ENCODE data around the gene TRIM8.

DNA sequence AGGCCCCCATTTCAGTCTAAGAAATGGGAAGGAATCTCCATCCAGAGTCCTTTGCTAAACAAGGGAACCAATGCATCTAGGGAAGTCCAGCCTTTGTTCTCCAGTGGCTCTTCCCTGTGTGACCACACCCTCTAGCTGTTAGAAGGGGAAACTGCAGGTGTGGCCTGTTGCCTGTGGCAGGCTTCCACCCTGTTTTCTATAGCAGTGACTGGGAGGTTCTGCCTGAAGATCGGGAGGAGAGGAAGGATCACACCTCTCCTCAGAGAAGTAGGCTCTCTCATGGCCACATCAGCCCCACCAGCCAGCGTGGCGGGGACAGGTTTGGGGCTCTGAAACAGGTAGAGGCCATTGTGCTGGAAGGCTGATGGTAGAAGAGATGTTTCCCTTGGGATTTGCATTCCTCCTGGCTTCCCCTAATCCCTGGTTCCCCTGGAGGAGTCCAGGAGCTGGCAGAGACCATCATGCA lies 47.7 kb upstream of the TRIM8 start:
- TF ChIP-seq, protein P1, sequence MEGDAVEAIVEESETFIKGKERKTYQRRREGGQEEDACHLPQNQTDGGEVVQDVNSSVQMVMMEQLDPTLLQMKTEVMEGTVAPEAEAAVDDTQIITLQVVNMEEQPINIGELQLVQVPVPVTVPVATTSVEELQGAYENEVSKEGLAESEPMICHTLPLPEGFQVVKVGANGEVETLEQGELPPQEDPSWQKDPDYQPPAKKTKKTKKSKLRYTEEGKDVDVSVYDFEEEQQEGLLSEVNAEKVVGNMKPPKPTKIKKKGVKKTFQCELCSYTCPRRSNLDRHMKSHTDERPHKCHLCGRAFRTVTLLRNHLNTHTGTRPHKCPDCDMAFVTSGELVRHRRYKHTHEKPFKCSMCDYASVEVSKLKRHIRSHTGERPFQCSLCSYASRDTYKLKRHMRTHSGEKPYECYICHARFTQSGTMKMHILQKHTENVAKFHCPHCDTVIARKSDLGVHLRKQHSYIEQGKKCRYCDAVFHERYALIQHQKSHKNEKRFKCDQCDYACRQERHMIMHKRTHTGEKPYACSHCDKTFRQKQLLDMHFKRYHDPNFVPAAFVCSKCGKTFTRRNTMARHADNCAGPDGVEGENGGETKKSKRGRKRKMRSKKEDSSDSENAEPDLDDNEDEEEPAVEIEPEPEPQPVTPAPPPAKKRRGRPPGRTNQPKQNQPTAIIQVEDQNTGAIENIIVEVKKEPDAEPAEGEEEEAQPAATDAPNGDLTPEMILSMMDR (IDR thresholded peaks at IDR 0.05; ENCODE audit: insufficient read depth, low read length), result peak; percentile 80
- TF ChIP-seq, protein P2, sequence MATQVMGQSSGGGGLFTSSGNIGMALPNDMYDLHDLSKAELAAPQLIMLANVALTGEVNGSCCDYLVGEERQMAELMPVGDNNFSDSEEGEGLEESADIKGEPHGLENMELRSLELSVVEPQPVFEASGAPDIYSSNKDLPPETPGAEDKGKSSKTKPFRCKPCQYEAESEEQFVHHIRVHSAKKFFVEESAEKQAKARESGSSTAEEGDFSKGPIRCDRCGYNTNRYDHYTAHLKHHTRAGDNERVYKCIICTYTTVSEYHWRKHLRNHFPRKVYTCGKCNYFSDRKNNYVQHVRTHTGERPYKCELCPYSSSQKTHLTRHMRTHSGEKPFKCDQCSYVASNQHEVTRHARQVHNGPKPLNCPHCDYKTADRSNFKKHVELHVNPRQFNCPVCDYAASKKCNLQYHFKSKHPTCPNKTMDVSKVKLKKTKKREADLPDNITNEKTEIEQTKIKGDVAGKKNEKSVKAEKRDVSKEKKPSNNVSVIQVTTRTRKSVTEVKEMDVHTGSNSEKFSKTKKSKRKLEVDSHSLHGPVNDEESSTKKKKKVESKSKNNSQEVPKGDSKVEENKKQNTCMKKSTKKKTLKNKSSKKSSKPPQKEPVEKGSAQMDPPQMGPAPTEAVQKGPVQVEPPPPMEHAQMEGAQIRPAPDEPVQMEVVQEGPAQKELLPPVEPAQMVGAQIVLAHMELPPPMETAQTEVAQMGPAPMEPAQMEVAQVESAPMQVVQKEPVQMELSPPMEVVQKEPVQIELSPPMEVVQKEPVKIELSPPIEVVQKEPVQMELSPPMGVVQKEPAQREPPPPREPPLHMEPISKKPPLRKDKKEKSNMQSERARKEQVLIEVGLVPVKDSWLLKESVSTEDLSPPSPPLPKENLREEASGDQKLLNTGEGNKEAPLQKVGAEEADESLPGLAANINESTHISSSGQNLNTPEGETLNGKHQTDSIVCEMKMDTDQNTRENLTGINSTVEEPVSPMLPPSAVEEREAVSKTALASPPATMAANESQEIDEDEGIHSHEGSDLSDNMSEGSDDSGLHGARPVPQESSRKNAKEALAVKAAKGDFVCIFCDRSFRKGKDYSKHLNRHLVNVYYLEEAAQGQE (IDR thresholded peaks at IDR 0.05; ENCODE audit: insufficient replicate concordance, low read depth), result no peak

Measured in HL-60 (cell line).